GM23338 (cell line): Measurements from ENCODE around the gene NAA25. TPM values are rescaled to one million over a fixed set of nuclear protein-coding genes. Genes with fewer than 3 reads are reported as not detected.

Experiments used
- ATAC-seq: fragments of 200-7000 bp; cut with Tn5 transposase; 3 replicates; pipeline ENCODE4 v1.9.1; 2020
- DNase-seq: peaks from one replicate; pipeline ENCODE4 v3.0.0-alpha.2; 2015; ENCODE audit warnings: low spot score
- H2AFZ ChIP-seq: fragments of 200-600 bp; sonication (generic); 2 replicates; pipeline ENCODE4 v1.8.0; 2016; ENCODE audit warnings: antibody characterized with exemption, mild to moderate bottlenecking, moderate library complexity
- H3F3A ChIP-seq: fragments of 200-600 bp; sonication (generic); replicated peaks from 2 replicates; pipeline ENCODE4 v1.8.0; 2017; ENCODE audit warnings: antibody characterized with exemption, mixed run types, low read depth
- H3K27ac ChIP-seq: fragments of 200-600 bp; sonication (generic); 2 replicates; pipeline ENCODE4 v1.6.1; 2016; ENCODE audit warnings: low read depth
- H3K27me3 ChIP-seq: fragments of 200-600 bp; sonication (generic); 2 replicates; pipeline ENCODE4 v1.8.0; 2016; ENCODE audit warnings: mild to moderate bottlenecking, mixed run types, moderate library complexity; ENCODE audit not compliant: insufficient read depth
- H3K36me3 ChIP-seq: fragments of 200-600 bp; sonication (generic); 2 replicates; pipeline ENCODE4 v1.8.0; 2016; ENCODE audit warnings: mild to moderate bottlenecking; ENCODE audit not compliant: insufficient read depth
- H3K4me1 ChIP-seq: fragments of 200-600 bp; sonication (generic); 2 replicates; pipeline ENCODE4 v1.8.0; 2016; ENCODE audit warnings: mild to moderate bottlenecking, moderate library complexity; ENCODE audit not compliant: insufficient read depth
- H3K4me2 ChIP-seq: fragments of 200-600 bp; sonication (generic); 2 replicates; pipeline ENCODE4 v1.7.1; 2017; ENCODE audit warnings: mixed run types
- H3K4me3 ChIP-seq: fragments of 200-600 bp; sonication (generic); 2 replicates; pipeline ENCODE4 v1.6.1; 2016; ENCODE audit warnings: mixed run types
- H3K79me2 ChIP-seq: fragments of 200-600 bp; sonication (generic); replicated peaks from 2 replicates; pipeline ENCODE4 v1.8.0; 2017; ENCODE audit warnings: mild to moderate bottlenecking; ENCODE audit not compliant: insufficient read depth
- H3K9me2 ChIP-seq: fragments of 200-600 bp; sonication (generic); 2 replicates; pipeline ENCODE4 v1.8.0; 2017; ENCODE audit not compliant: insufficient read depth
- H4K20me1 ChIP-seq: fragments of 200-600 bp; sonication (generic); replicated peaks from 2 replicates; pipeline ENCODE4 v1.8.0; 2017; ENCODE audit warnings: mild to moderate bottlenecking; ENCODE audit not compliant: insufficient read depth
- H3K27ac Mint-ChIP-seq: 2 replicates; pipeline ENCODE4 v1.8.0; 2020; ENCODE audit warnings: inconsistent platforms, mild to moderate bottlenecking, moderate library complexity, mixed read lengths
- H3K27me3 Mint-ChIP-seq: 3 replicates; pipeline ENCODE4 v1.8.0; 2022; ENCODE audit warnings: low read depth, mild to moderate bottlenecking, moderate library complexity, mixed read lengths, inconsistent platforms; ENCODE audit not compliant: insufficient read depth, poor library complexity
- H3K36me3 Mint-ChIP-seq: 3 replicates; pipeline ENCODE4 v1.8.0; 2021; ENCODE audit warnings: low read depth, mild to moderate bottlenecking, inconsistent platforms, moderate library complexity, mixed read lengths
- H3K4me1 Mint-ChIP-seq: 3 replicates; pipeline ENCODE4 v1.8.0; 2020; ENCODE audit warnings: mild to moderate bottlenecking, inconsistent platforms, mixed read lengths
- H3K4me3 Mint-ChIP-seq: 3 replicates; pipeline ENCODE4 v1.8.0; 2021; ENCODE audit warnings: moderate library complexity, mild to moderate bottlenecking, inconsistent platforms, mixed read lengths
- H3K9me3 Mint-ChIP-seq: 3 replicates; pipeline ENCODE4 v1.8.0; 2020; ENCODE audit warnings: moderate library complexity, mild to moderate bottlenecking, inconsistent platforms, mixed read lengths
- CREB1 ChIP-seq: fragments of 250-450 bp; sonication (Bioruptor Pico); IDR thresholded peaks from 2 replicates; pipeline ENCODE4 v1.5.0; 2020; ENCODE audit warnings: low read depth, mild to moderate bottlenecking, moderate library complexity
- CTCF ChIP-seq, 2 experiments: fragments of 200-600 bp in 1 of 2; sonication (generic) in 1 of 2; conservative IDR thresholded peaks; 2 replicates each; pipeline versions ENCODE4 v1.5.1 to v1.6.1; 2016 to 2017; ENCODE audit warnings: antibody characterized with exemption in 2 of 2, low read depth in 2 of 2, mild to moderate bottlenecking in 2 of 2, moderate library complexity in 1 of 2
- JUNB ChIP-seq: IDR thresholded peaks from one replicate; pipeline ENCODE4 v1.6.1; 2016; ENCODE audit warnings: antibody characterized with exemption; ENCODE audit not compliant: unreplicated experiment
- NANOG ChIP-seq: IDR thresholded peaks from 2 replicates; pipeline ENCODE4 v1.6.1; 2016; ENCODE audit warnings: antibody characterized with exemption, borderline replicate concordance
- POLR2AphosphoS5 ChIP-seq: IDR thresholded peaks from 2 replicates; pipeline ENCODE4 v1.6.1; 2016; ENCODE audit warnings: antibody characterized with exemption, low read depth
- ZNF462 ChIP-seq: fragments of 250-450 bp; sonication (Bioruptor Pico); IDR thresholded peaks from 2 replicates; pipeline ENCODE4 v1.5.0; 2020; ENCODE audit warnings: mild to moderate bottlenecking, moderate library complexity
- polyA plus RNA-seq: library from polyadenylated mRNA; unstranded; fragments of >200 nt; fragmentation: Nextera tagmentation; extraction: Ambion mirVana; gene quantifications from 2 replicates; pipeline ENCODE4 v1.2.1, GENCODE V29; 2016
- total RNA-seq: library from RNA; depleted of rRNA; stranded (reverse); fragments of >200 nt; shearing (Covaris generic); gene quantifications from 2 replicates; pipeline ENCODE4 v1.2.3, GENCODE V29; 2014
- TF ChIP-seq, protein P1 (sequence below): IDR thresholded peaks from 2 replicates; pipeline ENCODE4 v1.6.1; 2016; ENCODE audit warnings: antibody characterized with exemption

The NAA25 gene
- total and polyA plus RNA-seq, 2 experiments from 2014 or later = 49.0 to 55.1 TPM

DNA sequence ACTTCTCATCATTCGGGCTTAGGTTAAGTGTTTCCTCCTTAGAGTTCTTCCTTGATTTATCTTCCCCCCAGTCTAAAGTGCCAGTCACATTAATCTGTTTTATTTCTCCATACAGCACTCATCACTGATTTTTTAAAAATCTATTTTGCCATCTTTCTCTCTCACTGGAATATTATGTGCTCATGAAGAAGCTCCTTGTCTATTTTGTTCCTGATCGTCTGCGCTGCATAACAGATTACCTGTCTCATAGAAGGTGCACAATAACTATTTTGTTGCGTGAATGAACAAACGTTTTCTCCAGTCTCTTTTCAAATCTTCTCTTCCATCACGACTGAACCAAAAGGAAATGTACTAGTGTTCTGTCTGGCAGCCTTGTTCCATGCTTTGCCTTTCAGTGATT lies 92.6 kb downstream of the NAA25 start:
- H3K4me1 Mint-ChIP-seq = peaks cover 28% of the 10 kb centered on the region
- H3K36me3 Mint-ChIP-seq = peaks cover 62% of the 10 kb centered on the region
- Histone ChIP-seq H3K27ac (no peak overlapping the region), H3F3A (peaks cover 29% of the 10 kb centered on the region), H3K4me3 (no peak overlapping the region), H2AFZ (no peak overlapping the region), H3K4me2 (no peak overlapping the region), H4K20me1 (peaks cover 53% of the 10 kb centered on the region), H3K9me2 (0 out of 2 replicates have a peak, but pooled peaks cover 5% of the 10 kb centered on the region), H3K36me3 (peaks cover 22% of the 10 kb centered on the region), H3K4me1 (peaks cover 19% of the 10 kb centered on the region; the same call in 1 of the 2 replicates), H3K79me2 (peaks cover 87% of the 10 kb centered on the region), H3K27me3 (no peaks in the 10 kb centered on the region)
- H3K4me3 Mint-ChIP-seq = peak overlapping the region; percentile 19; the same call in 2 of the 3 replicates
- no peak for ATAC-seq
- TF ChIP-seq NANOG (no peak), JUNB (no peak)
- TF ChIP-seq, protein P1, sequence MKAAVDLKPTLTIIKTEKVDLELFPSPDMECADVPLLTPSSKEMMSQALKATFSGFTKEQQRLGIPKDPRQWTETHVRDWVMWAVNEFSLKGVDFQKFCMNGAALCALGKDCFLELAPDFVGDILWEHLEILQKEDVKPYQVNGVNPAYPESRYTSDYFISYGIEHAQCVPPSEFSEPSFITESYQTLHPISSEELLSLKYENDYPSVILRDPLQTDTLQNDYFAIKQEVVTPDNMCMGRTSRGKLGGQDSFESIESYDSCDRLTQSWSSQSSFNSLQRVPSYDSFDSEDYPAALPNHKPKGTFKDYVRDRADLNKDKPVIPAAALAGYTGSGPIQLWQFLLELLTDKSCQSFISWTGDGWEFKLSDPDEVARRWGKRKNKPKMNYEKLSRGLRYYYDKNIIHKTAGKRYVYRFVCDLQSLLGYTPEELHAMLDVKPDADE = no peak
- H3K27ac Mint-ChIP-seq = peak overlapping the region; percentile 59; the same call in 1 of the 2 replicates
- peaks cover 7% of the 10 kb centered on the region for H3K9me3 Mint-ChIP-seq
- H3K27me3 Mint-ChIP-seq = peaks cover 16% of the 10 kb centered on the region
- no peak for DNase-seq

DNA sequence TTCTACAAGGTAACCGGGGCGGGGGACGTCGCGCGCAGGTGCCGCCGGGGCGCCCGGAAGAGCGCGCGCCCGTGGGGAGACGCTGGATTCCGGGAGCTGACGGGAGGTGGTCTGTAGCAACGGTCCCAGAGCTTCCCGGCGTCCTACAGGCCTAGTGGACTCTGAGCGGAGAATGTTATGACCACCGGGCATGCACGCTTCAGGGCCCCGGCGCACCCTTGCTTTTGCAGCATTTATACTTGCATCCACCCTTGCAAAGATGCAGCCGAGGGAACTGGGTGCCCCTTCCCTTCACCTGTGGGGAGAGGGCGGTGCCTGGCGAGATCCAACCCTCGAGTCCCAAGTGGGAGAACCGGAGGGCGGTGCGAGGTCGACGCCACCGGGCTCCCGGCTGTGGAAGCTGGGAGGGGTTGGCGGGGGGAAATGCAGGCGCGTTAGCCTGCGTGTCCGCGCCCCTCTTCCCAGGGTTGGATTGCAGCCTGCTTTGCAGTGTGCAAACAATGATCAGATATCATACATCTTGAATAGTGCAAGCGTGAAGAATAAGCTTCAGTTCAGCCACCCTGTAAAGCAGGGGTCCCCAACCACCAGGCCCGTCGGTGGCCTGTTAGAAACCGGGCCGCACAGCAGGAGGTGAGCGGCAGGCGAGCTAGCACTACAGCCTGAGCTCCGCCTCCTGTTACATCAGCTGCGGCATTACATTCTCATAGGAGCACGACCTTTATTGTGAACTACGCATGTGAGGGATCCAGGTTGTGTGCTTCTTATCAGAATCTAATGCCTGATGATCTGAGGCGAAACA lies 94.8 kb downstream of the NAA25 start:
- Histone ChIP-seq H3K9me2 (0 out of 2 replicates have a peak, but pooled peaks cover 5% of the 10 kb centered on the region), H3K4me1 (peaks cover 19% of the 10 kb centered on the region; the same call in 1 of the 2 replicates), H3K36me3 (peaks cover 19% of the 10 kb centered on the region), H3K79me2 (peaks cover 66% of the 10 kb centered on the region), H3K4me2 (peak overlapping the region; percentile 76), H2AFZ (peak overlapping the region; percentile 97), H3F3A (peaks cover 14% of the 10 kb centered on the region; the same call in 1 of the 2 replicates), H3K27me3 (no peaks in the 10 kb centered on the region), H3K4me3 (peak overlapping the region; percentile 100), H3K27ac (peak overlapping the region; percentile 87), H4K20me1 (peaks cover 36% of the 10 kb centered on the region)
- peak overlapping the region; percentile 97 for H3K27ac Mint-ChIP-seq
- ATAC-seq = peak; percentile 63
- H3K9me3 Mint-ChIP-seq = peaks cover 7% of the 10 kb centered on the region
- H3K4me1 Mint-ChIP-seq = peaks cover 28% of the 10 kb centered on the region
- peaks cover 16% of the 10 kb centered on the region for H3K27me3 Mint-ChIP-seq
- peak; percentile 93 for DNase-seq
- peak overlapping the region; percentile 97 for H3K4me3 Mint-ChIP-seq
- peaks cover 46% of the 10 kb centered on the region for H3K36me3 Mint-ChIP-seq
- TF ChIP-seq POLR2AphosphoS5 = peak; percentile 78
- TF ChIP-seq CREB1 (CRISPR knock-in tag) = peak; percentile 32; the same call in 1 of the 2 replicates
- TF ChIP-seq CTCF (conservative IDR thresholded peaks at IDR 0.05; ENCODE audit: low read depth in 2 of 2) = no peak
- no peak for TF ChIP-seq ZNF462
